Measurements from ENCODE around the gene THOC5.

DNA sequence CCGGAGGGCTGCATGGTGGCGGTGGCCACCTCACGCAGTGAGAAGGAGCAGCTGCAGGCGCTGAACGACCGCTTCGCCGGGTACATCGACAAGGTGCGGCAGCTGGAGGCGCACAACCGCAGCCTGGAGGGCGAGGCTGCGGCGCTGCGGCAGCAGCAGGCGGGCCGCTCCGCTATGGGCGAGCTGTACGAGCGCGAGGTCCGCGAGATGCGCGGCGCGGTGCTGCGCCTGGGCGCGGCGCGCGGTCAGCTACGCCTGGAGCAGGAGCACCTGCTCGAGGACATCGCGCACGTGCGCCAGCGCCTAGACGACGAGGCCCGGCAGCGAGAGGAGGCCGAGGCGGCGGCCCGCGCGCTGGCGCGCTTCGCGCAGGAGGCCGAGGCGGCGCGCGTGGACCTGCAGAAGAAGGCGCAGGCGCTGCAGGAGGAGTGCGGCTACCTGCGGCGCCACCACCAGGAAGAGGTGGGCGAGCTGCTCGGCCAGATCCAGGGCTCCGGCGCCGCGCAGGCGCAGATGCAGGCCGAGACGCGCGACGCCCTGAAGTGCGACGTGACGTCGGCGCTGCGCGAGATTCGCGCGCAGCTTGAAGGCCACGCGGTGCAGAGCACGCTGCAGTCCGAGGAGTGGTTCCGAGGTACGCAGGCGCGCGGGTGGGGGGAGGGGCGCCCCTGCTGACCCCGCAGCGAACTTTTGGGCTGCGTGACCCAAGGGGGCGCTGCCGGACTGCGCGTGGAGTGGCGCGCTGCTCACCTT is 72.9 kb downstream of the THOC5 start:
- TF ChIP-seq, protein P1, sequence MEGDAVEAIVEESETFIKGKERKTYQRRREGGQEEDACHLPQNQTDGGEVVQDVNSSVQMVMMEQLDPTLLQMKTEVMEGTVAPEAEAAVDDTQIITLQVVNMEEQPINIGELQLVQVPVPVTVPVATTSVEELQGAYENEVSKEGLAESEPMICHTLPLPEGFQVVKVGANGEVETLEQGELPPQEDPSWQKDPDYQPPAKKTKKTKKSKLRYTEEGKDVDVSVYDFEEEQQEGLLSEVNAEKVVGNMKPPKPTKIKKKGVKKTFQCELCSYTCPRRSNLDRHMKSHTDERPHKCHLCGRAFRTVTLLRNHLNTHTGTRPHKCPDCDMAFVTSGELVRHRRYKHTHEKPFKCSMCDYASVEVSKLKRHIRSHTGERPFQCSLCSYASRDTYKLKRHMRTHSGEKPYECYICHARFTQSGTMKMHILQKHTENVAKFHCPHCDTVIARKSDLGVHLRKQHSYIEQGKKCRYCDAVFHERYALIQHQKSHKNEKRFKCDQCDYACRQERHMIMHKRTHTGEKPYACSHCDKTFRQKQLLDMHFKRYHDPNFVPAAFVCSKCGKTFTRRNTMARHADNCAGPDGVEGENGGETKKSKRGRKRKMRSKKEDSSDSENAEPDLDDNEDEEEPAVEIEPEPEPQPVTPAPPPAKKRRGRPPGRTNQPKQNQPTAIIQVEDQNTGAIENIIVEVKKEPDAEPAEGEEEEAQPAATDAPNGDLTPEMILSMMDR (IDR thresholded peaks at IDR 0.05) = no peak
- TF ChIP-seq EP300 (IDR thresholded peaks at IDR 0.05) = no peak
- no peak for TF ChIP-seq POLR2A (IDR thresholded peaks at IDR 0.05)
